NCI-H1105 treated with DMSO at 0.1 percent for 48 hours (cell line): ENCODE results near the gene SVIL.

Experiments used
- DNase-seq: peaks from one replicate; lab custom pipeline; 2025; lab: John Stamatoyannopoulos, UW

Gene SVIL

DNA sequence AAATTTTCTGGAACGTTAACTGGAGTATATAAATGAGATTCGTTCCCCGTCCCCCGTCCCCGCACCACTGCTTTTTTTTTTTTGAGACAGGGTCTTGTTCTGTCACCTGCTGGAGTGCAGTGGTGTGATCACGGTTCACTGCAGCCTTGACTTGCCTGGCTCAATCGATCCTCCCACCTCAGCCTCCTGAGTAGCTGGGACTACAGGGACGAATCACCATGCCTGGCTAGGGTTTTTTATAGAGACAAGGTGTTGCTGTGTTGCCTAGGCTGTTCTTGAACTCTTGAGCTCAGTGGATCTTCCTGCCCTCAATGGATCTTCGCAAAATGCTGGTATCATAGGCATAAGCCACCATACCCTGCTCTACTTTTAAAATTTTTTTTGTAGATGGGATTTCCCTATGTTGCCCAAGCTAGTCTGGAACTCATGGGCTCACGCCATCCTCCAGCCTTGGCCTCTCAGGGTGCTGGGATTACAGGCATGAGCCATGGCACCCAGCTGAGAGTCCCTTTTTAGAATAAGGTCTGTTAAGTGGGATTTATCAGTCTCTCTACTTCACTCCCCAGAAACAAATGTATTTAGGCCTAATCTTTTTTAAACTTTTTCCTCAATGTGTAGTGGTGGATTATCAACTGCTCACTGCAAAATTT lies 223.0 kb downstream of the SVIL start:
- no peak for DNase-seq

GRCh38 chr10:29409241-29410054 lies 225.3 kb downstream of the SVIL start:
- peak; percentile 40 for DNase-seq

- no peak for DNase-seq
Measured at GRCh38 chr10:29408847-29409240, 225.9 kb downstream of the SVIL start.
